K562 (cell line): ENCODE measurements around the gene LMLN. TPM values are rescaled to one million over a fixed set of nuclear protein-coding genes. Genes with fewer than 3 reads are reported as not detected.

Experiments used
- ARID1B ChIP-seq: fragments of 450-650 bp; IDR thresholded peaks from 2 replicates; pipeline ENCODE4 v1.6.1; 2016; ENCODE audit warnings: antibody characterized with exemption, mild to moderate bottlenecking, inconsistent platforms
- CBFA2T3 ChIP-seq: fragments of 450-650 bp; IDR thresholded peaks from 2 replicates; pipeline ENCODE4 v1.6.1; 2017
- CBX1 ChIP-seq: sonication (generic); IDR thresholded peaks from 2 replicates; pipeline ENCODE4 v1.6.1; 2016; ENCODE audit warnings: antibody characterized with exemption, low read depth, mild to moderate bottlenecking
- CCNT2 ChIP-seq: IDR thresholded peaks from 2 replicates; pipeline ENCODE4 v1.6.1; 2011; ENCODE audit warnings: borderline replicate concordance, low read depth, mild to moderate bottlenecking, moderate library complexity, mixed read lengths, low read length; ENCODE audit not compliant: insufficient read length; ENCODE audit errors: extremely low read depth
- EP300 ChIP-seq: IDR thresholded peaks from 2 replicates; pipeline ENCODE4 v1.6.1; 2012; ENCODE audit warnings: low read length, improper control_type of control experiment
- ERF ChIP-seq: fragments of 450-650 bp; formaldehyde crosslinking; IDR thresholded peaks from 2 replicates; pipeline ENCODE4 v1.4.0; 2020; ENCODE audit warnings: mild to moderate bottlenecking, mixed read lengths
- HDAC8 ChIP-seq: fragments of 450-650 bp; IDR thresholded peaks from 2 replicates; pipeline ENCODE4 v1.6.1; 2016; ENCODE audit warnings: mild to moderate bottlenecking, missing genetic modification characterization, moderate library complexity, missing compliant biosample characterization
- HES1 ChIP-seq: fragments of 450-650 bp; IDR thresholded peaks from 2 replicates; pipeline ENCODE4 v1.6.1; 2016; ENCODE audit warnings: low read depth, mild to moderate bottlenecking, moderate library complexity
- JUNB ChIP-seq: fragments of 450-650 bp; formaldehyde crosslinking; conservative IDR thresholded peaks from 2 replicates; pipeline ENCODE4 v1.4.0; 2020; ENCODE audit warnings: mild to moderate bottlenecking
- NBN ChIP-seq: fragments of 450-650 bp; IDR thresholded peaks from 2 replicates; pipeline ENCODE4 v1.6.1; 2016; ENCODE audit warnings: low read depth, mild to moderate bottlenecking
- NFIC ChIP-seq: fragments of 450-650 bp; IDR thresholded peaks from 2 replicates; pipeline ENCODE4 v1.6.1; 2017; ENCODE audit warnings: mild to moderate bottlenecking, inconsistent platforms
- NR2F6 ChIP-seq: fragments of 450-650 bp; formaldehyde crosslinking; IDR thresholded peaks from 2 replicates; pipeline ENCODE4 v1.4.0; 2020; ENCODE audit warnings: mild to moderate bottlenecking
- RBM34 ChIP-seq: fragments of 200-400 bp; formaldehyde crosslinking; IDR thresholded peaks from 2 replicates; pipeline ENCODE4 v1.6.1; 2018; ENCODE audit warnings: low read length, borderline replicate concordance; ENCODE audit not compliant: insufficient read depth
- TFAM ChIP-seq: fragments of 250-450 bp; sonication (Bioruptor Pico); conservative IDR thresholded peaks from 2 replicates; pipeline ENCODE4 v1.5.0; 2021; ENCODE audit warnings: mild to moderate bottlenecking, moderate library complexity
- TRIM25 ChIP-seq: fragments of 450-650 bp; IDR thresholded peaks from 2 replicates; pipeline ENCODE4 v1.7.0; 2016; ENCODE audit warnings: borderline replicate concordance
- ZNF24 ChIP-seq: fragments of 450-650 bp; IDR thresholded peaks from 2 replicates; pipeline ENCODE4 v1.6.1; 2016
- ZNF395 ChIP-seq: fragments of 200-800 bp; sonication (Bioruptor generic); IDR thresholded peaks from 2 replicates; pipeline ENCODE4 v1.6.1; 2017; ENCODE audit warnings: missing genetic modification characterization, missing compliant biosample characterization
- ZNF592 ChIP-seq: fragments of 450-650 bp; IDR thresholded peaks from 2 replicates; pipeline ENCODE4 v1.6.1; 2017; ENCODE audit warnings: antibody characterized with exemption, mild to moderate bottlenecking
- polyA plus RNA-seq, 8 experiments: library from polyadenylated mRNA; depleted of rRNA in 4 of 8; stranded (reverse) in 5 of 8; unstranded in 3 of 8; fragments of >200 nt; fragmentation: Nextera tagmentation in 2 of 8; fragmentation: Illumina TruSeq in 1 of 8; extraction: Ambion mirVana in 2 of 8; extraction: Trizol in 1 of 8; gene quantifications; 2 replicates each; pipeline versions ENCODE4 v1.2.1 to v1.2.3, GENCODE V29; 2011 to 2014; ENCODE audit warnings: inconsistent platforms in 1 of 8, missing spikeins in 1 of 8
- total RNA-seq, 7 experiments: library from RNA; depleted of rRNA in 6 of 7; stranded (reverse); fragments of >200 nt in 6 of 7; fragmentation: Illumina TruSeq in 2 of 7; extraction: Trizol in 2 of 7; gene quantifications; 2 replicates each; pipeline versions ENCODE4 v1.2.1 to v1.2.3, GENCODE V29; 2011 to 2021; ENCODE audit warnings: low replicate concordance in 1 of 7
- TF ChIP-seq, protein P1 (sequence below): sonication (generic); formaldehyde crosslinking; IDR thresholded peaks from 2 replicates; pipeline ENCODE4 v1.8.0; 2022; ENCODE audit warnings: mild to moderate bottlenecking, missing genetic modification reagents

The LMLN gene
- total and polyA plus RNA-seq, 9 of the 15 experiments (the other 6 are each of a cell fraction or from before 2014, with no cell fraction given), result 2.2 to 15.9 (median 6.9) TPM

DNA sequence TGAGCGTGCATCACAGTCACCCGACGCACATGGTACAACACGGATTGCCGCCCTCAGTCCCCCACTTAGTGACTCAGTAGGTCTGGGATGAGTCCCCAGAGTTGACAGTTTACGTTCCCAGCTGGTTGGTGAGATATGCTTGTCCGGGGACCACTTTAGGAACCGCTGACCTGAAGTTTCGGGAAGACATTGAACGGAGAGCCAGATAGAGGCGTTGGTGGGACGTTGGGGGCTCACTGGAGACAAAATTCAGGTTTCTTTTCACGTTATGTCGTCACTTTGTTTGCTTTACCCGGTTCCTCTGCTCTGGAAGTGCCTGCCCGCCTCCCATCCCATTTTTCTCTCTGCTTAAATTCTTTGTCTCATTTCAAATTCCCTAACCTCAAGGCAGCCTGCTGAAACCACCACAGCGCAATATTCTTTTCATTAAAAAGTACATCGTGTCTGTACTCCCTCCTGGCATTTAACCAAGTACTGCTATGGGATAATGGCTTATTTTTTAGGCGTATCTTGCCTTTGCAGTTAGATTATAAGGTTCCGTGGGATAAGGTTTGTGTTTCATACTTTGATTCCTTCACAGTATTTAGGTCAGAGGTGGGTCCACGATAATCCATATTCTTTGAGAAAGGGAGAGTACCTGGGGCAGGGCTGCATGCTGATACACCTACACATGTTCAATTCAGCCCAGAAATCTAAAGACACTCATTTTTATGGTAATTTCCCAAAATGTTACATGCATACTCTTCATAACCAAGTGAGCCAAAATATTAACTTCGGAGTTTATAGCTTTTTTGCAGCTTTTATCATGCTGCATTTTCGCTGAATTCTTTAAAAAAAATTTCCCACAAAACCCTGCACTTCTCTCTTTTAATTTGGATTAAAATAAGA, 921 bp downstream of the LMLN start (continued):
- TF ChIP-seq RBM34, result no peak
- no peak for TF ChIP-seq TRIM25
- TF ChIP-seq HES1, result no peak
- peak; percentile 83 for TF ChIP-seq ZNF592
- no peak for TF ChIP-seq CBX1
- peak; percentile 61 for TF ChIP-seq NFIC
- TF ChIP-seq ZNF24, result no peak
- peak; percentile 45; the same call in 1 of the 2 replicates for TF ChIP-seq EP300
- TF ChIP-seq TFAM, result no peak
- no peak for TF ChIP-seq CCNT2
- no peak for TF ChIP-seq JUNB
- no peak for TF ChIP-seq HDAC8 (tag)
- peak; percentile 67 for TF ChIP-seq ARID1B
- peak; percentile 70 for TF ChIP-seq CBFA2T3
- TF ChIP-seq ZNF395 (CRISPR knock-in tag), result peak; percentile 40
- TF ChIP-seq NR2F6 (CRISPR knock-in tag), result no peak
- TF ChIP-seq, protein P1, sequence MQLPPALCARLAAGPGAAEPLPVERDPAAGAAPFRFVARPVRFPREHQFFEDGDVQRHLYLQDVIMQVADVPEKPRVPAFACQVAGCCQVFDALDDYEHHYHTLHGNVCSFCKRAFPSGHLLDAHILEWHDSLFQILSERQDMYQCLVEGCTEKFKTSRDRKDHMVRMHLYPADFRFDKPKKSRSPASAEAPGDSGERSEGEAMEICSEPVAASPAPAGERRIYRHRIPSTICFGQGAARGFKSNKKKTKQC (CRISPR knock-in tag), result no peak
- no peak; the same call in 1 of the 2 replicates for TF ChIP-seq NBN
- no peak for TF ChIP-seq ERF (CRISPR knock-in tag)
